ENCODE measurements around the gene KIF19. TPM values are rescaled to one million over a fixed set of nuclear protein-coding genes. Genes with fewer than 3 reads are reported as not detected.
A peak's percentile ranks its signal among the peaks of the same experiment; 100 is the strongest.

Gene KIF19
- total and polyA plus RNA-seq, 12 donors = 0.07 to 1.5 (median 0.27) TPM

- Histone ChIP-seq H3K4me3 (no peak overlapping the region), H3K27me3 (no peaks in the 10 kb centered on the region), H3K9me3 (peaks cover 0 to 2% (median 0%) of the 10 kb centered on the region in 11 donors), H3K4me1 (peaks cover 0 to 29% (median 8%) of the 10 kb centered on the region in 9 donors), H3K36me3 (no peaks in the 10 kb centered on the region), H3K27ac (no peak overlapping the region)
- DNase-seq = no peak
- TF ChIP-seq CTCF (IDR thresholded peaks at IDR 0.05) = no peak
- WGBS, 2 donors = 95 to 97% methylated on average over 10 of the region's 10 CpGs
- intact Hi-C loops (cut with DNase I) = no loop called here
- no peak for ATAC-seq
Measured at GRCh38 chr17:74292495-74292894, 33.5 kb upstream of the KIF19 start.

- intact Hi-C loops (cut with DNase I) = loop anchor here in 8 of 10 donors (1.0 to 5.0 kb wide), 6 partner anchors 81 to 86 kb away; partner anchors contain the start of gene TTYH2 (in 6 of the 8)
- peaks cover 0 to 2% (median 0%) of the 10 kb centered on the region in 11 donors for H3K9me3 ChIP-seq
- H3K36me3 ChIP-seq = no peaks in the 10 kb centered on the region
- H3K27me3 ChIP-seq = peaks cover 0 to 5% (median 0%) of the 10 kb centered on the region in 7 donors
- H3K4me1 ChIP-seq = peaks cover 0 to 23% (median 8%) of the 10 kb centered on the region in 9 donors
- no peak for TF ChIP-seq CTCF (IDR thresholded peaks at IDR 0.05)
- peak in 1 of 2 donors; percentile 69 for DNase-seq
- ATAC-seq = peak; percentile 90 to 97 (median 92)
- 36 to 44% methylated on average over 10 of the region's 10 CpGs for WGBS, 2 donors
- H3K4me3 ChIP-seq = no peak overlapping the region
- H3K27ac ChIP-seq = peak overlapping the region; percentile 67 to 92 (median 83)
Measured at GRCh38 chr17:74295625-74296547, 30.1 kb upstream of the KIF19 start.

- Histone ChIP-seq H3K9me3 (peaks cover 0 to 2% (median 0%) of the 10 kb centered on the region in 11 donors), H3K27ac (peak overlapping the region; percentile 67 to 92 (median 83)), H3K4me1 (peaks cover 0 to 22% (median 8%) of the 10 kb centered on the region in 9 donors), H3K36me3 (no peaks in the 10 kb centered on the region), H3K4me3 (no peak overlapping the region), H3K27me3 (peaks cover 0 to 5% (median 0%) of the 10 kb centered on the region in 7 donors)
- 2 to 8% methylated on average over 5 of the region's 5 CpGs for WGBS, 2 donors
- DNase-seq (peak; percentile 62 to 81), ATAC-seq (peak; percentile 62 to 87 (median 82))
- intact Hi-C loops (cut with DNase I) = loop anchor here in 8 of 10 donors (1.0 to 5.0 kb wide), 6 partner anchors 81 to 86 kb away; partner anchors contain the start of gene TTYH2 (in 6 of the 8)
- TF ChIP-seq CTCF (IDR thresholded peaks at IDR 0.05) = peak; percentile 42 to 84 (median 65)
Measured at GRCh38 chr17:74296548-74296936, 29.5 kb upstream of the KIF19 start.

- Histone ChIP-seq H3K36me3 (no peaks in the 10 kb centered on the region), H3K4me1 (peaks cover 0 to 22% (median 8%) of the 10 kb centered on the region in 9 donors), H3K27ac (peak overlapping the region in 1 of 10 donors; percentile 22), H3K27me3 (peaks cover 0 to 5% (median 0%) of the 10 kb centered on the region in 7 donors), H3K4me3 (no peak overlapping the region), H3K9me3 (peaks cover 0 to 2% (median 0%) of the 10 kb centered on the region in 11 donors)
- ATAC-seq (no peak), DNase-seq (no peak)
- intact Hi-C loops (cut with DNase I) = loop anchor here in 5 of 10 donors (2.0 to 5.0 kb wide), 3 partner anchors 85 to 87 kb away; partner anchors contain the start of gene TTYH2 (in 4 of the 5)
- no peak for TF ChIP-seq CTCF (IDR thresholded peaks at IDR 0.05)
- 70 to 76% methylated on average over 4 of the region's 4 CpGs for WGBS, 2 donors
Measured at GRCh38 chr17:74297941-74298340, 28.1 kb upstream of the KIF19 start.
